ENCODE results near the gene DHRS7C. TPM values are rescaled to one million over a fixed set of nuclear protein-coding genes. Genes with fewer than 3 reads are reported as not detected.

The DHRS7C gene
- polyA plus RNA-seq, 1 donor from 2014 or later: not detected

DNA sequence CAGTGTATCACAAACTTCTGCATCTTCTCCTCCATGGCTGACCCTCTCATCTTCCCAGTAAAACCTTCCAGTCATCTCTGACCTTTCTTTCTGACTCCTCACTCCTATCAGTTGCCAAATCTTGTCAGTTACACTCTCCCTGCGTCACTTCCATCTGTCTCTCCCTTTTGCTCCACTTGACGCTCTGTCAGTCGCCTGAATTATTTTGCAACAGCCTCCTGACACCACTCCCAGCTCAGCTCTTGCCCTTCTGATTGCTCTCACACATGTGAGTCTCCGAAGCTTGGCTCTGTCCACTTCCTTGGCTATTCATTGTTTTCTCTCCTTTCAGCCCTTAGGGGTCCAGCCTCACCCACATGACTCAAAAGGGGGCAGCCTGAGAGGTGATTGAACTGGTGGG, 27.7 kb downstream of the DHRS7C start:
- H3K36me3 ChIP-seq (ENCODE audit: insufficient read depth, low read length): no peaks in the 10 kb centered on the region
- no peaks in the 10 kb centered on the region for H3F3A ChIP-seq (ENCODE audit: insufficient read depth, low read length, poor library complexity, severe bottlenecking)
- H3K9me2 ChIP-seq (ENCODE audit: insufficient read depth, low read length): no peaks in the 10 kb centered on the region
- no peak overlapping the region for H3K27ac ChIP-seq (ENCODE audit: low read length)
- H3K79me2 ChIP-seq (replicated peaks; ENCODE audit: insufficient read depth, low read length): no peaks in the 10 kb centered on the region
- H3K4me2 ChIP-seq (ENCODE audit: low read length): no peak overlapping the region
- H3K27me3 ChIP-seq (ENCODE audit: insufficient read depth, low read depth, low read length): no peaks in the 10 kb centered on the region
- no peaks in the 10 kb centered on the region for H3K9me3 ChIP-seq (ENCODE audit: low read length)
- H2AFZ ChIP-seq (ENCODE audit: low read depth, low read length): no peak overlapping the region
- H3K4me3 ChIP-seq (ENCODE audit: low read length): no peak overlapping the region
- H4K20me1 ChIP-seq (ENCODE audit: insufficient read depth): no peaks in the 10 kb centered on the region
- no peak for TF ChIP-seq POLR2AphosphoS5 (IDR thresholded peaks at IDR 0.05)
- no peak for TF ChIP-seq RAD21 (conservative IDR thresholded peaks at IDR 0.05)
- no peak for TF ChIP-seq EZH2 (IDR thresholded peaks at IDR 0.05; ENCODE audit: borderline replicate concordance, insufficient read depth, low read length, poor library complexity, severe bottlenecking)
- TF ChIP-seq SMC3 (conservative IDR thresholded peaks at IDR 0.05; ENCODE audit: poor library complexity): no peak
- TF ChIP-seq EP300 (conservative IDR thresholded peaks at IDR 0.05; ENCODE audit: poor library complexity, severe bottlenecking): no peak
- no peak for TF ChIP-seq MXI1 (conservative IDR thresholded peaks at IDR 0.05; ENCODE audit: poor library complexity, severe bottlenecking)
- TF ChIP-seq, protein P1, sequence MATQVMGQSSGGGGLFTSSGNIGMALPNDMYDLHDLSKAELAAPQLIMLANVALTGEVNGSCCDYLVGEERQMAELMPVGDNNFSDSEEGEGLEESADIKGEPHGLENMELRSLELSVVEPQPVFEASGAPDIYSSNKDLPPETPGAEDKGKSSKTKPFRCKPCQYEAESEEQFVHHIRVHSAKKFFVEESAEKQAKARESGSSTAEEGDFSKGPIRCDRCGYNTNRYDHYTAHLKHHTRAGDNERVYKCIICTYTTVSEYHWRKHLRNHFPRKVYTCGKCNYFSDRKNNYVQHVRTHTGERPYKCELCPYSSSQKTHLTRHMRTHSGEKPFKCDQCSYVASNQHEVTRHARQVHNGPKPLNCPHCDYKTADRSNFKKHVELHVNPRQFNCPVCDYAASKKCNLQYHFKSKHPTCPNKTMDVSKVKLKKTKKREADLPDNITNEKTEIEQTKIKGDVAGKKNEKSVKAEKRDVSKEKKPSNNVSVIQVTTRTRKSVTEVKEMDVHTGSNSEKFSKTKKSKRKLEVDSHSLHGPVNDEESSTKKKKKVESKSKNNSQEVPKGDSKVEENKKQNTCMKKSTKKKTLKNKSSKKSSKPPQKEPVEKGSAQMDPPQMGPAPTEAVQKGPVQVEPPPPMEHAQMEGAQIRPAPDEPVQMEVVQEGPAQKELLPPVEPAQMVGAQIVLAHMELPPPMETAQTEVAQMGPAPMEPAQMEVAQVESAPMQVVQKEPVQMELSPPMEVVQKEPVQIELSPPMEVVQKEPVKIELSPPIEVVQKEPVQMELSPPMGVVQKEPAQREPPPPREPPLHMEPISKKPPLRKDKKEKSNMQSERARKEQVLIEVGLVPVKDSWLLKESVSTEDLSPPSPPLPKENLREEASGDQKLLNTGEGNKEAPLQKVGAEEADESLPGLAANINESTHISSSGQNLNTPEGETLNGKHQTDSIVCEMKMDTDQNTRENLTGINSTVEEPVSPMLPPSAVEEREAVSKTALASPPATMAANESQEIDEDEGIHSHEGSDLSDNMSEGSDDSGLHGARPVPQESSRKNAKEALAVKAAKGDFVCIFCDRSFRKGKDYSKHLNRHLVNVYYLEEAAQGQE (IDR thresholded peaks at IDR 0.05; ENCODE audit: borderline replicate concordance): no peak
- no peak for TF ChIP-seq CTCF (IDR thresholded peaks at IDR 0.05; ENCODE audit: poor library complexity, severe bottlenecking)
- no peak for TF ChIP-seq TAF1 (IDR thresholded peaks at IDR 0.05; ENCODE audit: low read depth)
- no peak overlapping the region for H3K9ac ChIP-seq (ENCODE audit: low read length)

- Histone ChIP-seq H3F3A (ENCODE audit: insufficient read depth, low read length, poor library complexity, severe bottlenecking) (no peaks in the 10 kb centered on the region), H3K36me3 (ENCODE audit: insufficient read depth, low read length) (no peaks in the 10 kb centered on the region), H3K27me3 (ENCODE audit: insufficient read depth, low read depth, low read length) (no peaks in the 10 kb centered on the region), H3K27ac (ENCODE audit: low read length) (no peak overlapping the region), H2AFZ (ENCODE audit: low read depth, low read length) (no peak overlapping the region), H3K4me3 (ENCODE audit: low read length) (no peak overlapping the region), H3K79me2 (replicated peaks; ENCODE audit: insufficient read depth, low read length) (no peaks in the 10 kb centered on the region), H4K20me1 (ENCODE audit: insufficient read depth) (no peaks in the 10 kb centered on the region), H3K4me2 (ENCODE audit: low read length) (no peak overlapping the region), H3K9me3 (ENCODE audit: low read length) (no peaks in the 10 kb centered on the region), H3K9ac (ENCODE audit: low read length) (no peak overlapping the region), H3K9me2 (ENCODE audit: insufficient read depth, low read length) (no peaks in the 10 kb centered on the region)
- no peak for TF ChIP-seq EZH2 (IDR thresholded peaks at IDR 0.05; ENCODE audit: borderline replicate concordance, insufficient read depth, low read length, poor library complexity, severe bottlenecking)
- no peak for TF ChIP-seq TAF1 (IDR thresholded peaks at IDR 0.05; ENCODE audit: low read depth)
- TF ChIP-seq SMC3 (conservative IDR thresholded peaks at IDR 0.05; ENCODE audit: poor library complexity): no peak
- TF ChIP-seq RAD21 (conservative IDR thresholded peaks at IDR 0.05): no peak
- TF ChIP-seq CTCF (IDR thresholded peaks at IDR 0.05; ENCODE audit: poor library complexity, severe bottlenecking): no peak
- no peak for TF ChIP-seq MXI1 (conservative IDR thresholded peaks at IDR 0.05; ENCODE audit: poor library complexity, severe bottlenecking)
- no peak for TF ChIP-seq EP300 (conservative IDR thresholded peaks at IDR 0.05; ENCODE audit: poor library complexity, severe bottlenecking)
- TF ChIP-seq, protein P1 (IDR thresholded peaks at IDR 0.05; ENCODE audit: borderline replicate concordance): no peak
- TF ChIP-seq POLR2AphosphoS5 (IDR thresholded peaks at IDR 0.05): no peak
These were observed 31.1 kb downstream of the DHRS7C start for GRCh38 chr17:9760266-9760665.
